Smooth muscle cell (in vitro differentiated cells): ENCODE results near the gene CLIC4. TPM values are rescaled to one million over a fixed set of nuclear protein-coding genes. Genes with fewer than 3 reads are reported as not detected.
"Not testable (repeated sequence)": the region's sequence is repeated elsewhere in the genome, so short reads cannot be mapped to it uniquely, and the experiment has no call there.

Experiments
- DNase-seq: peaks from one replicate; lab custom pipeline; 2025; ENCODE audit not compliant: unreplicated experiment; lab: John Stamatoyannopoulos, UW
- H2AFZ ChIP-seq: fragments of 200-600 bp; sonication (generic); 2 replicates; pipeline ENCODE4 v1.6.0; 2016; ENCODE audit warnings: antibody characterized with exemption, low read depth, mild to moderate bottlenecking
- H3F3A ChIP-seq: fragments of 200-600 bp; sonication (generic); 2 replicates; pipeline ENCODE4 v1.6.0; 2017; ENCODE audit warnings: antibody characterized with exemption, low read depth
- H3K27ac ChIP-seq: fragments of 200-600 bp; sonication (generic); 2 replicates; pipeline ENCODE4 v1.5.1; 2016; ENCODE audit warnings: low read depth, mild to moderate bottlenecking
- H3K27me3 ChIP-seq: fragments of 200-600 bp; sonication (generic); 2 replicates; pipeline ENCODE4 v1.6.1; 2016; ENCODE audit warnings: low read depth, mild to moderate bottlenecking
- H3K36me3 ChIP-seq: fragments of 200-600 bp; sonication (generic); 2 replicates; pipeline ENCODE4 v1.5.1; 2016; ENCODE audit warnings: low read depth
- H3K4me1 ChIP-seq: fragments of 200-600 bp; sonication (generic); 2 replicates; pipeline ENCODE4 v1.5.1; 2016; ENCODE audit warnings: low read depth
- H3K4me2 ChIP-seq: fragments of 200-600 bp; sonication (generic); 2 replicates; pipeline ENCODE4 v1.6.0; 2016; ENCODE audit warnings: mild to moderate bottlenecking
- H3K4me3 ChIP-seq: fragments of 200-600 bp; sonication (generic); 2 replicates; pipeline ENCODE4 v1.5.1; 2016; ENCODE audit warnings: mild to moderate bottlenecking
- H3K79me2 ChIP-seq: fragments of 200-600 bp; sonication (generic); 2 replicates; pipeline ENCODE4 v1.6.0; 2016; ENCODE audit warnings: low read depth, mild to moderate bottlenecking
- H3K9ac ChIP-seq: fragments of 200-600 bp; sonication (generic); 2 replicates; pipeline ENCODE4 v1.6.0; 2016; ENCODE audit warnings: low read depth
- H3K9me3 ChIP-seq: fragments of 200-600 bp; sonication (generic); replicated peaks from 2 replicates; pipeline ENCODE4 v1.5.1; 2016; ENCODE audit warnings: low read depth
- H4K20me1 ChIP-seq: fragments of 200-600 bp; sonication (generic); 2 replicates; pipeline ENCODE4 v1.6.0; 2016; ENCODE audit warnings: low read depth
- WGBS: methylation state at CpG from one replicate; pipeline ENCODE4 v1.1.7; 2016; ENCODE audit warnings: low lambda C conversion rate; 5-methylcytosine and 5-hydroxymethylcytosine counted together
- polyA plus RNA-seq: library from polyadenylated mRNA; unstranded; fragments of >200 nt; fragmentation: Nextera tagmentation; extraction: Ambion mirVana; gene quantifications from 2 replicates; pipeline ENCODE4 v1.2.1, GENCODE V29; 2016
- total RNA-seq: library from RNA; depleted of rRNA; stranded (reverse); fragments of >200 nt; gene quantifications from 2 replicates; pipeline ENCODE4 v1.2.3, GENCODE V29; 2014
- TF ChIP-seq, protein P1 (sequence below): fragments of 200-600 bp; sonication (generic); IDR thresholded peaks from 2 replicates; pipeline ENCODE4 v1.5.1; 2017; ENCODE audit warnings: borderline replicate concordance, mild to moderate bottlenecking, antibody characterized with exemption; ENCODE audit not compliant: insufficient read depth, poor library complexity, severe bottlenecking

Gene CLIC4
- total and polyA plus RNA-seq, 2 experiments from 2014 or later: 151 to 389 TPM

DNA sequence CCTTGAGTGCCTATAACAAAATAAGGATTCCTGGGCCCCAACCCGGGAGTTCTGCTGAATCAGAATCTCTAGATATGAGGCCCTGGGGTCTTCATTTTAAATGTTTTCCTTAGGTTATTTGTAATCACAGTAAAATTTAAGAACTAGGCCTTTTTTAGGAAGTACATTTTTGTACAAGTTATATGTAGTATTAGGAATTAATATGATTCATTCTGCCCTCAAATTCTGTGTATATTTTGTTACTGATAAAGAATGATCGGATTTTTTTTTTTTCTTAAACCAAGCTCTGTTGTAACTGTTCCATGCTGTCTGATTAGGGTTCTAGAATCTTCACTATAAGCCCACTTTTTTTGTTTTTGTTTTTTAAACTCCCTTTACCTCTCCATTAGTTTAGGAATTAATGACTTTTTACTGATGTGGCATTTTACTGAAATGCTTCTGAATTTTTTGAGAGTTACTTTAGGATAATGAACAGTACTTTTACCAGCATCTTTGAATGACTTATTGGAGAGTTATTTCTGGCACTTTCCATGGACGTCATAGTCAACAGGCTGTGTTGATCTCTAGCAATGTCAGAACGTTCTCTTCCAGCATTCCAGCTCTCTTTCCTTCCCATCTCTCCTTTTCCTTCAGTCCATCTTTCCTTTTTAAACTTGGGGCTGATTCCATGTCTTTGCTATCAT lies 48.3 kb downstream of the CLIC4 start:
- H3K9me3 ChIP-seq: no peaks in the 10 kb centered on the region
- no peaks in the 10 kb centered on the region for H3K36me3 ChIP-seq
- TF ChIP-seq, protein P1, sequence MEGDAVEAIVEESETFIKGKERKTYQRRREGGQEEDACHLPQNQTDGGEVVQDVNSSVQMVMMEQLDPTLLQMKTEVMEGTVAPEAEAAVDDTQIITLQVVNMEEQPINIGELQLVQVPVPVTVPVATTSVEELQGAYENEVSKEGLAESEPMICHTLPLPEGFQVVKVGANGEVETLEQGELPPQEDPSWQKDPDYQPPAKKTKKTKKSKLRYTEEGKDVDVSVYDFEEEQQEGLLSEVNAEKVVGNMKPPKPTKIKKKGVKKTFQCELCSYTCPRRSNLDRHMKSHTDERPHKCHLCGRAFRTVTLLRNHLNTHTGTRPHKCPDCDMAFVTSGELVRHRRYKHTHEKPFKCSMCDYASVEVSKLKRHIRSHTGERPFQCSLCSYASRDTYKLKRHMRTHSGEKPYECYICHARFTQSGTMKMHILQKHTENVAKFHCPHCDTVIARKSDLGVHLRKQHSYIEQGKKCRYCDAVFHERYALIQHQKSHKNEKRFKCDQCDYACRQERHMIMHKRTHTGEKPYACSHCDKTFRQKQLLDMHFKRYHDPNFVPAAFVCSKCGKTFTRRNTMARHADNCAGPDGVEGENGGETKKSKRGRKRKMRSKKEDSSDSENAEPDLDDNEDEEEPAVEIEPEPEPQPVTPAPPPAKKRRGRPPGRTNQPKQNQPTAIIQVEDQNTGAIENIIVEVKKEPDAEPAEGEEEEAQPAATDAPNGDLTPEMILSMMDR: no peak
- H3K79me2 ChIP-seq: peaks cover 98% of the 10 kb centered on the region
- peaks cover 96% of the 10 kb centered on the region for H4K20me1 ChIP-seq
- peak overlapping the region; percentile 40 for H3K9ac ChIP-seq
- H2AFZ ChIP-seq: no peak overlapping the region
- DNase-seq: no peak
- H3K4me3 ChIP-seq: no peak overlapping the region
- no peaks in the 10 kb centered on the region for H3K27me3 ChIP-seq
- peaks cover 7% of the 10 kb centered on the region for H3F3A ChIP-seq
- peaks cover 15% of the 10 kb centered on the region for H3K4me1 ChIP-seq
- 27% methylated on average over 4 of the region's 4 CpGs for WGBS
- H3K27ac ChIP-seq: peak overlapping the region; percentile 92
- peak overlapping the region; percentile 71 for H3K4me2 ChIP-seq

DNA sequence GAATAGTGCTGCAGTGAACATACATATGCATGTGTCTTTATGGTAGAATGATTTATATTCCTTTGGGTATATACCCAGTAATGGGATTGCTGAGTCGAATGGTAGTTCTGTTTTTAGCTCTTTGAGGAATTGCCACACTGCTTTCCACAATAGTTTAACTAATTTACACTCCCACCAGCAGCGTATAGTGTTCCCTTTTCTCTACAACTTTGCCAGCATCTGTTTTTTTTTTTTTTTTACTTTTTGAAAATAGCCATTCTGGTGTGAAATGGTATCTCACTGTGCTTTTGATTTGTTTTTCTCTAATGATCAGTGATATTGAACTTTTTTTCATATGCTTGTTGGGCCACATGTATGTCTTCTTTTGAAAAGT lies 48.9 kb downstream of the CLIC4 start:
- H2AFZ ChIP-seq, H3F3A ChIP-seq, H3K9me3 ChIP-seq, H3K4me3 ChIP-seq, H3K27me3 ChIP-seq, DNase-seq, H3K36me3 ChIP-seq: not testable (repeated sequence)
- Histone ChIP-seq H4K20me1 (peaks cover 92% of the 10 kb centered on the region), H3K9ac (peak overlapping the region; percentile 24), H3K4me1 (peaks cover 15% of the 10 kb centered on the region), H3K79me2 (peaks cover 93% of the 10 kb centered on the region), H3K27ac (peak overlapping the region; percentile 92), H3K4me2 (peak overlapping the region; percentile 71)
- WGBS: 35% methylated on average over 2 of the region's 2 CpGs

DNA sequence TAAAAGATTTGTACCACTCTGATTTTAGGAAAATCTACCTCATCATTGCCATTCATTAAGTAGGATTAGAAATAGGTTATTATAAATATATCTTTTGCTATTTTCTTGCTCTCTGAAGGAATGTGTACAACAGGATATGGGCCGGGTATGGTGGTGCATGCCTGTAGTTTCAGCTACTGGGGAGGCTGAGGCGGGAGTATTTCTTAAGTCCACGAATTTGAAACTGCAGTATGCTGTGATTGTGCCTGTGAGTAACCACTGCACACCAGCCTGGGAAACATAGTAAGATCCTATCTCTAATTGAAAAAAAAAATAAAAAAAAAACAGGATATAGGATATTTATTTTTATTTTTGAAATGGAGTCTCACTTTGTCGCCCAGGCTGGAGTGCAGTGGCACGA lies 50.0 kb downstream of the CLIC4 start:
- Histone ChIP-seq H3K4me3 (no peak overlapping the region), H3K9me3 (no peaks in the 10 kb centered on the region), H3K4me2 (no peak overlapping the region), H2AFZ (no peak overlapping the region), H3K79me2 (peaks cover 83% of the 10 kb centered on the region), H3F3A (peaks cover 7% of the 10 kb centered on the region), H3K27ac (peak overlapping the region; percentile 92), H3K27me3 (no peaks in the 10 kb centered on the region), H3K36me3 (no peaks in the 10 kb centered on the region), H3K9ac (no peak overlapping the region), H4K20me1 (peaks cover 80% of the 10 kb centered on the region), H3K4me1 (peaks cover 15% of the 10 kb centered on the region)
- DNase-seq: no peak
- WGBS: 98% methylated on average over 5 of the region's 5 CpGs
- TF ChIP-seq, protein P1: no peak

DNA sequence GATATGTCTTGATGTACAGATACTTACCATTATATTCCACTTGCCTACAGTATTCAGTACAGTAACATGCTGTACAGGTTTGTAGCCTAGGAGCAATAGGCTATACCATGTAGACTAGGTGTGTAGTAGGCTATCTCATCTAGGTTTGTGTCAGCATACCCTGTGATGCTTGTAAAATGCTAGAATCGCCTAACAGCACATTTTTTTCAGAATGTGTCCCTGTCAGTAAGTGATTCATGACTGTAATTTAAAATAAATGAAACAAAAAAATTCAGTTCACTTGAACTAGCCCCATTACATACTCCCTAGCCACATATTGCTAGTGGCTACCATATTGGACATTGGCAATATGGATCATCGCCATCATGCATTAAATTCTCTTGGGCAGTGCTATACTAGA lies 51.3 kb downstream of the CLIC4 start:
- Histone ChIP-seq H2AFZ (no peak overlapping the region), H3K27me3 (no peaks in the 10 kb centered on the region), H3K4me1 (peaks cover 15% of the 10 kb centered on the region), H3K79me2 (peaks cover 80% of the 10 kb centered on the region), H3K4me3 (no peak overlapping the region), H3F3A (peaks cover 12% of the 10 kb centered on the region), H3K9me3 (no peaks in the 10 kb centered on the region), H3K36me3 (no peaks in the 10 kb centered on the region), H3K4me2 (no peak overlapping the region), H3K27ac (no peak overlapping the region), H4K20me1 (peaks cover 74% of the 10 kb centered on the region), H3K9ac (no peak overlapping the region)
- no peak for DNase-seq
- TF ChIP-seq, protein P1: no peak
- 96% methylated on average over 2 of the region's 2 CpGs for WGBS

DNA sequence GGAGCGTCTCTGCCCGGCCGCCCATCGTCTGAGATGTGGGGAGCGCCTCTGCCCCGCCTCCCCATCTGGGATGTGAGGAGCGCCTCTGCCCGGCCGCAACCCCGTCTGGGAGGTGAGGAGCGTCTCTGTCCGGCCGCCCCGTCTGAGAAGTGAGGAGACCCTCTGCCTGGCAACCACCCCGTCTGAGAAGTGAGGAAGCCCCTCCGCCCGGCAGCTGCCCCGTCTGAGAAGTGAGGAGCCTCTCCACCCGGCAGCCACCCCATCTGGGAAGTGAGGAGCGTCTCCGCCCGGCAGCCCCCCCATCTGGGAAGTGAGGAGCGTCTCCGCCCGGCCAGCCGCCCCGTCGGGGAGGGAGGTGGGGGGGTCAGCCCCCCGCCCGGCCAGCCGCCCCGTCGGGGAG lies 54.0 kb downstream of the CLIC4 start:
- H3K9me3 ChIP-seq, H3K4me2 ChIP-seq, H3K4me1 ChIP-seq, H3K27me3 ChIP-seq, H3K9ac ChIP-seq, H2AFZ ChIP-seq, H3K27ac ChIP-seq, H3K4me3 ChIP-seq, DNase-seq, H3K36me3 ChIP-seq: not testable (repeated sequence)
- WGBS: 96% methylated on average over 24 of the region's 33 CpGs
- Histone ChIP-seq H3F3A (peaks cover 12% of the 10 kb centered on the region), H4K20me1 (peaks cover 74% of the 10 kb centered on the region), H3K79me2 (peaks cover 79% of the 10 kb centered on the region)
